Measurements from ENCODE around the gene WNT1.

GRCh38 chr12:48990552-48990951 lies 12.4 kb downstream of the WNT1 start:
- TF ChIP-seq CTCF (conservative IDR thresholded peaks at IDR 0.05 in 1 of 2, IDR thresholded peaks at IDR 0.05 in 1 of 2; ENCODE audit: low read depth in 1 of 2, low read length in 2 of 2) = no peak
- TF ChIP-seq EZH2 (IDR thresholded peaks at IDR 0.05; ENCODE audit: low read length, missing control alignments) = no peak

All from fibroblast of lung (primary cell).